ENCODE measurements around the gene ALB. TPM values are rescaled to one million over a fixed set of nuclear protein-coding genes. Genes with fewer than 3 reads are reported as not detected.

Gene ALB
- total RNA-seq, 1 donor from 2014 or later, result 11.6 TPM

DNA sequence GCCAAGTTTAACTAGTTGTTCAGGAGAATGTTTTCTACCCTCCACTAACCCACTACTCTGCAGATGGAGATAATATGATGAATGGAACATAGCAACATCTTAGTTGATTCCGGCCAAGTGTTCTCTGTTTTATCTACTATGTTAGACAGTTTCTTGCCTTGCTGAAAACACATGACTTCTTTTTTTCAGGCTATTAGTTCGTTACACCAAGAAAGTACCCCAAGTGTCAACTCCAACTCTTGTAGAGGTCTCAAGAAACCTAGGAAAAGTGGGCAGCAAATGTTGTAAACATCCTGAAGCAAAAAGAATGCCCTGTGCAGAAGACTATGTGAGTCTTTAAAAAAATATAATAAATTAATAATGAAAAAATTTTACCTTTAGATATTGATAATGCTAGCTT, 13.3 kb downstream of the ALB start:
- Mint-ChIP-seq H3K36me3 (ENCODE audit: insufficient read depth) (peaks cover 2% of the 10 kb centered on the region), H3K27me3 (no peaks in the 10 kb centered on the region), H3K9me3 (ENCODE audit: low read depth) (peaks cover 7% of the 10 kb centered on the region), H3K4me1 (ENCODE audit: low read depth) (peaks cover 5% of the 10 kb centered on the region), H3K27ac (no peak overlapping the region), H3K4me3 (ENCODE audit: low read depth) (no peak overlapping the region)
- no peak for DNase-seq (ENCODE audit: low spot score, unreplicated experiment)
- TF ChIP-seq, protein P1, sequence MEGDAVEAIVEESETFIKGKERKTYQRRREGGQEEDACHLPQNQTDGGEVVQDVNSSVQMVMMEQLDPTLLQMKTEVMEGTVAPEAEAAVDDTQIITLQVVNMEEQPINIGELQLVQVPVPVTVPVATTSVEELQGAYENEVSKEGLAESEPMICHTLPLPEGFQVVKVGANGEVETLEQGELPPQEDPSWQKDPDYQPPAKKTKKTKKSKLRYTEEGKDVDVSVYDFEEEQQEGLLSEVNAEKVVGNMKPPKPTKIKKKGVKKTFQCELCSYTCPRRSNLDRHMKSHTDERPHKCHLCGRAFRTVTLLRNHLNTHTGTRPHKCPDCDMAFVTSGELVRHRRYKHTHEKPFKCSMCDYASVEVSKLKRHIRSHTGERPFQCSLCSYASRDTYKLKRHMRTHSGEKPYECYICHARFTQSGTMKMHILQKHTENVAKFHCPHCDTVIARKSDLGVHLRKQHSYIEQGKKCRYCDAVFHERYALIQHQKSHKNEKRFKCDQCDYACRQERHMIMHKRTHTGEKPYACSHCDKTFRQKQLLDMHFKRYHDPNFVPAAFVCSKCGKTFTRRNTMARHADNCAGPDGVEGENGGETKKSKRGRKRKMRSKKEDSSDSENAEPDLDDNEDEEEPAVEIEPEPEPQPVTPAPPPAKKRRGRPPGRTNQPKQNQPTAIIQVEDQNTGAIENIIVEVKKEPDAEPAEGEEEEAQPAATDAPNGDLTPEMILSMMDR (IDR thresholded peaks at IDR 0.05; ENCODE audit: unreplicated experiment), result no peak

- no peak for DNase-seq (ENCODE audit: low spot score, unreplicated experiment)
- peaks cover 5% of the 10 kb centered on the region for H3K4me1 Mint-ChIP-seq (ENCODE audit: low read depth)
- TF ChIP-seq, protein P1 (IDR thresholded peaks at IDR 0.05; ENCODE audit: unreplicated experiment), result no peak
- H3K4me3 Mint-ChIP-seq (ENCODE audit: low read depth), result no peak overlapping the region
- H3K27ac Mint-ChIP-seq, result no peak overlapping the region
- H3K9me3 Mint-ChIP-seq (ENCODE audit: low read depth), result peaks cover 7% of the 10 kb centered on the region
- no peaks in the 10 kb centered on the region for H3K27me3 Mint-ChIP-seq
- H3K36me3 Mint-ChIP-seq (ENCODE audit: insufficient read depth), result peaks cover 2% of the 10 kb centered on the region
Measured at GRCh38 chr4:73417973-73418372, 13.9 kb downstream of the ALB start.

GRCh38 chr4:73418677-73419076, 14.6 kb downstream of the ALB start:
- Mint-ChIP-seq H3K27me3 (no peaks in the 10 kb centered on the region), H3K9me3 (ENCODE audit: low read depth) (peaks cover 7% of the 10 kb centered on the region), H3K36me3 (ENCODE audit: insufficient read depth) (peaks cover 2% of the 10 kb centered on the region), H3K27ac (no peak overlapping the region), H3K4me3 (ENCODE audit: low read depth) (no peak overlapping the region), H3K4me1 (ENCODE audit: low read depth) (peaks cover 5% of the 10 kb centered on the region)
- DNase-seq (ENCODE audit: low spot score, unreplicated experiment), result no peak
- TF ChIP-seq, protein P1 (IDR thresholded peaks at IDR 0.05; ENCODE audit: unreplicated experiment), result no peak

DNA sequence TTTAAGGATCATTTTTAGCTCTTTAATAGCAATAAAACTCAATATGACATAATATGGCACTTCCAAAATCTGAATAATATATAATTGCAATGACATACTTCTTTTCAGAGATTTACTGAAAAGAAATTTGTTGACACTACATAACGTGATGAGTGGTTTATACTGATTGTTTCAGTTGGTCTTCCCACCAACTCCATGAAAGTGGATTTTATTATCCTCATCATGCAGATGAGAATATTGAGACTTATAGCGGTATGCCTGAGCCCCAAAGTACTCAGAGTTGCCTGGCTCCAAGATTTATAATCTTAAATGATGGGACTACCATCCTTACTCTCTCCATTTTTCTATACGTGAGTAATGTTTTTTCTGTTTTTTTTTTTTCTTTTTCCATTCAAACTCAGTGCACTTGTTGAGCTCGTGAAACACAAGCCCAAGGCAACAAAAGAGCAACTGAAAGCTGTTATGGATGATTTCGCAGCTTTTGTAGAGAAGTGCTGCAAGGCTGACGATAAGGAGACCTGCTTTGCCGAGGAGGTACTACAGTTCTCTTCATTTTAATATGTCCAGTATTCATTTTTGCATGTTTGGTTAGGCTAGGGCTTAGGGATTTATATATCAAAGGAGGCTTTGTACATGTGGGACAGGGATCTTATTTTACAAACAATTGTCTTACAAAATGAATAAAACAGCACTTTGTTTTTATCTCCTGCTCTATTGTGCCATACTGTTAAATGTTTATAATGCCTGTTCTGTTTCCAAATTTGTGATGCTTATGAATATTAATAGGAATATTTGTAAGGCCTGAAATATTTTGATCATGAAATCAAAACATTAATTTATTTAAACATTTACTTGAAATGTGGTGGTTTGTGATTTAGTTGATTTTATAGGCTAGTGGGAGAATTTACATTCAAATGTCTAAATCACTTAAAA, 15.3 kb downstream of the ALB start:
- TF ChIP-seq, protein P1 (IDR thresholded peaks at IDR 0.05; ENCODE audit: unreplicated experiment), result no peak
- H3K9me3 Mint-ChIP-seq (ENCODE audit: low read depth), result peaks cover 7% of the 10 kb centered on the region
- peaks cover 2% of the 10 kb centered on the region for H3K36me3 Mint-ChIP-seq (ENCODE audit: insufficient read depth)
- H3K4me1 Mint-ChIP-seq (ENCODE audit: low read depth), result peaks cover 5% of the 10 kb centered on the region
- no peak for DNase-seq (ENCODE audit: low spot score, unreplicated experiment)
- no peaks in the 10 kb centered on the region for H3K27me3 Mint-ChIP-seq
- no peak overlapping the region for H3K27ac Mint-ChIP-seq
- no peak overlapping the region for H3K4me3 Mint-ChIP-seq (ENCODE audit: low read depth)

DNA sequence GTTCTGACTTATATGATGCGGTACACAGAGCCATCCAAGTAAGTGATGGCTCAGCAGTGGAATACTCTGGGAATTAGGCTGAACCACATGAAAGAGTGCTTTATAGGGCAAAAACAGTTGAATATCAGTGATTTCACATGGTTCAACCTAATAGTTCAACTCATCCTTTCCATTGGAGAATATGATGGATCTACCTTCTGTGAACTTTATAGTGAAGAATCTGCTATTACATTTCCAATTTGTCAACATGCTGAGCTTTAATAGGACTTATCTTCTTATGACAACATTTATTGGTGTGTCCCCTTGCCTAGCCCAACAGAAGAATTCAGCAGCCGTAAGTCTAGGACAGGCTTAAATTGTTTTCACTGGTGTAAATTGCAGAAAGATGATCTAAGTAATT, 16.5 kb downstream of the ALB start:
- TF ChIP-seq, protein P1 (IDR thresholded peaks at IDR 0.05; ENCODE audit: unreplicated experiment), result no peak
- no peak for DNase-seq (ENCODE audit: low spot score, unreplicated experiment)
- no peak overlapping the region for H3K4me3 Mint-ChIP-seq (ENCODE audit: low read depth)
- peaks cover 7% of the 10 kb centered on the region for H3K9me3 Mint-ChIP-seq (ENCODE audit: low read depth)
- H3K27ac Mint-ChIP-seq, result no peak overlapping the region
- H3K27me3 Mint-ChIP-seq, result no peaks in the 10 kb centered on the region
- H3K4me1 Mint-ChIP-seq (ENCODE audit: low read depth), result peaks cover 5% of the 10 kb centered on the region
- peaks cover 2% of the 10 kb centered on the region for H3K36me3 Mint-ChIP-seq (ENCODE audit: insufficient read depth)

Data from progenitor cell of endocrine pancreas (in vitro differentiated cells).